GM19438 (cell line): ENCODE measurements around the gene ITGB5.
"Not testable (repeated sequence)": the region's sequence is repeated elsewhere in the genome, so short reads cannot be mapped to it uniquely, and the experiment has no call there.

Experiments used
- ATAC-seq: cut with Tn5 transposase; IDR thresholded peaks from one replicate; pipeline ENCODE4 v1.9.1; 2021; ENCODE audit warnings: low read depth; ENCODE audit not compliant: unreplicated experiment

ITGB5 gene

DNA sequence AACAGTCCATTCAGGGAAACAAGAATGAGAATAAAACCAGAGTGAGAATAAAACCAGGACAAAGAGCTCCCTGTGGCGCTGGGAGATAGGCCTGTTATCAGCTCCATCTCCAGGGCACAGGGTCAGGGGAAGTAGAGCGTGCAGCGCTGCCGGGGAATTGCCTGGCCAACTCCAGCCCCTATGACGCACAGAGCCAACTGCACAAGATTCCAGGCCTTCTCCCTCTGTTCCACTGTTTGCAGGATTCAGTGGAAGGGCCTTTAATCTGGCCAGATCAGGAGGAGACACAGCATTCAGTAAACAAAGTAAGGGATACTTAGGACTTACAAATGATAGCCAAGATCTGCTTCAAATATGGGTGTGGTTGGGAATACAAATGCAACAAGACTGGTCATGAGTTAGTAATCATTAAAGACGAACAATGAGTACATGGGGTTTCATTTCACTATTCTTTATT, 49.4 kb downstream of the ITGB5 start:
- no peak for ATAC-seq

DNA sequence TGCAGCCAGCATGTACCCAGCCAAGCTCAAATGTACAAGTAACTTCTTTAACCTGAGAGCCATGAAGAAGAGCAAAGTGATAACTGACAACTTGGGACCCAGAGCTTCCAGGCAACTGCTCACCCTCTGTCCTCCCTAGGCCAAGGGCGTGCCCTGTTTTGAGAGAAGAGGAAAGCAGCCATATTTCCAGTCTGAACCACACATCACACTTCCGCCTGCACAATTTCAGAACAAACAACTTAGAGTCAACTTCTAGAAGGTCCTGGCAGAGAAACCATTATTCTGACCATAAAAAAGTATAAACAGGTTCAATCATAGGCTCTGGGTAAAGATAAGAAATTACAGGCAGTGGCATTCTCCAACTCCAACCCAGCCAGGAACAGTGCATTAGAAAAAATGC, 50.1 kb downstream of the ITGB5 start:
- no peak for ATAC-seq

DNA sequence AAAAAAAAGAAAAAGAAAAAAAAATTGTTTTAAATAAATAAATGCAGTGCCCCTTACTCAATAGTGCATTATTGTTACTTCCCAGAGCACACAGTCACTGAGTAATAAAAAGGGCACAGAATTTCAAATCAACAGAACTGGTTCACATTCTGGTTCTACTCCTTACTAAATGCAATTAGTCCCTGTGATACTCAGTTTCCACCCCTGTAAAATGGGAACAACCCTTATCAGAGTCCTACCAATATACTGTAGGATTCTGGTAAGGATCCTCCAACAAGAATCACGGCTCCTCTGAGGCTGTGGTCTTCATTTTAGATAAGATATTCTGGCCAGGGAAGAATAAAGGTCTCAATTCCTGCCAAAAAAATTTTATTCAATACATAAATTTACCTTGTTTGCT, 50.7 kb downstream of the ITGB5 start:
- ATAC-seq, result no peak

DNA sequence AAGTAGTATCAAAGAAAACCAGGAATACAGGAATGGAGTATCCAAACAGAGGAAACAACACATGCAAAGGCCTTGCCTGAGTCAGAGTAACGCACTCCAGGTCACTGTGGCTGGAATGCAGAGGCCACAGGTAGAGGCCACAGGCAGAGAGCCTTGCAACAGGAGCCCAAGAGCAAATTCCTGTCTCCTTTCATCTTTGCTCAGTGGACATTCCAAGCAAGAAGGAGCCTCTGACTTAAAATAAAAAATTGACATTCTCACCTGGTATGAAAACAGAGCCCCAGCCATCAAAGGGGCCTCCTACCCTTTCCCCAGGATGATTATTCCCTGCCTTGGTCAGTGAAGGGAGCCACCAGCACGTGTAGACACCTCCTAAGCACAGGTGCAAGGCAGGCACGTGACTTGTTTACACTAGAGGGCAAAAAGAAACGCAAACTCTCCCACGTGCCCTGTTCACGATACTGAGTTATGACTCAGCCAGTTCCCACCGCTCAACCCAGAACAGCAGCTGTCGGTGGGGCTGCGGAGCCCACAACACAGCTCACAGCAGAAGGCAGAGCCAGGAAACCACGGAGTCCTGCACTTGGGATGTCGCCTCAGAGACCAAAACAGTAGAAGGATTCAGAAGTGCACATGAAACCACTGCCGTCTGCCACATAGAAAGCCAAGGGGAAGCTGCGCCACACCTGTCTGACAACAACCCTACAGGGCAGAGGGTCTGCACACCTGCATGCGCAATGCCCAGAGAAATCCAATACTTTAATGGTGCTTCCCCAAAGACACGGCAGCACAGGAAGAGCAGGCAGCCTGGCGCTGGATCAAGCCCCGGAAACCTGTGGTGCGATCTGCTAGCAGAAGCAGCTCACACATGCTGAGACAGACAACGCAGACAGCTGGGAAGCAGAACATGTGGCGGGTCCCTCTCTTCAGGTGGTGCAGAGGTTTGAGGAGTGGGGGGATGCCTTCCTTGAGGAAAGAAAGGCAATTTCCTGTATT, 52.1 kb downstream of the ITGB5 start:
- ATAC-seq, result peak; percentile 93

DNA sequence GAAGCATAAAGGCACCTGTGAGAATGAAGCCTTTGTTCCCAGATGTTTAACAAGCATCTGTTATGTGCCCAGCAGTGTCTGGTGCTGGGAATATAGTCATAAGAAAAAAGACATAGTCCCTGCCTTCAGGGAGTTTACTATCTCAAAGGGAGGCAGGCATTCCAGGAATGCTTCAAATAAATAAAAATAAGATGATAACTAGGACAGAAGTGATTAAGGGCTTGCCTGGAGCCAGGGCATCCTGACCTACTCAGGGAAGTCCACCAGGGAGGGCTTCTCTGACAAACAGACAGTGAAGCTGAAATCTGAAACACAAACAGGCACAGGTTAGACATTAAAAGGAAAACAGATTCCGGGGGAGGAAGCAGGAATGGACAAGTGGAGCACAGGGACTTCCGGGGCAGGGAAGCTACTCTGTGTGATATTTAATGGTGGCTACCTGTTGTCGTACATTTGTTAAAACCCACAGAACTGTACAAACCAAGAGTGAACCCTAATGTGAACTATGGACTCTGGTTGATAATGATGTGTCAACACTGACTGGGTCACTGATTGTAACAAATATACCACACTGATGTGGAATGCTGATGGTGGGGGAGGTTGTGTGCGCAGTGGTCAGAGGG, 53.3 kb downstream of the ITGB5 start:
- ATAC-seq, result no peak

DNA sequence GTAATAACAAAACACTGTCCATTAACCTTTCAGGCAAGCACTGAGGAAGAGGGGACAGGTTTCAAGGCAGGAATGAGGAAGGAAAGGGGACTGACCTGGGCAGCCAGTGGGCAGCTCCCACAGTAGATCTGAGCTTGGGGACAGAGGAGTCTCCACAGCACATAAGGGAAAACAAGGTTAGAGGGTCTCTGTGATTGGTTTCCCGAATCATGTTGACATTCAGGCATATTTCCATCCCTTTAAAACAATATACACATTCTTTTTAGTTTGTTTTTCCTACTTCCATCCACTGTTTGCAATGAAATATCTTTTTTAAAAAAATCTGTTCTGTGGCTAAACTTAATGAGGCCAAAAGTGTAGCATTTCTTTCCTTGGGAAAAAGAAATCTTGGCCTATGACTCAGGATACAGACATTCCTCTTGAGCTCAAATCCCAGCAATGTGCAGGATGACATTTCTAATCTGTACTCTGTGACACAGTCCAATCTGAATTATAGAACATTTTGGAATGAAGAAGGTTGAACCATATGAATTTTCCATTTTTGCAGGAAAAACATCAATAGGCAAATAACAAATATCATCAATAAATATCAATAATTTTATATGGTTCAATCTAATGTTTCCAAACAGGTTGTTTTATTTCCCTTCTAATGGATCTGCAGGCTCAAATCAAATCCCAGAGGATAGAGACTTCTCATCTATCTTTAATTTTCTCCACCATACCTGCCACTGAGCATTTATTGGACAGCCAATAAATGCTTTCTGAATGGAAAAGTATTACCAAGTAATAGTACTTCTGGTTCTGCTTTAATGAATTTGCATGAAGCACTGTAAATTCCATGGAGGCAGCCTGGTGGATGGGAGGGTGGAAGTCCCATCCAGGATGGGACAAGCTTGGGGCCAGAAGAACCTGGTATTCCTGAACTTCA, 54.1 kb downstream of the ITGB5 start:
- no peak for ATAC-seq

DNA sequence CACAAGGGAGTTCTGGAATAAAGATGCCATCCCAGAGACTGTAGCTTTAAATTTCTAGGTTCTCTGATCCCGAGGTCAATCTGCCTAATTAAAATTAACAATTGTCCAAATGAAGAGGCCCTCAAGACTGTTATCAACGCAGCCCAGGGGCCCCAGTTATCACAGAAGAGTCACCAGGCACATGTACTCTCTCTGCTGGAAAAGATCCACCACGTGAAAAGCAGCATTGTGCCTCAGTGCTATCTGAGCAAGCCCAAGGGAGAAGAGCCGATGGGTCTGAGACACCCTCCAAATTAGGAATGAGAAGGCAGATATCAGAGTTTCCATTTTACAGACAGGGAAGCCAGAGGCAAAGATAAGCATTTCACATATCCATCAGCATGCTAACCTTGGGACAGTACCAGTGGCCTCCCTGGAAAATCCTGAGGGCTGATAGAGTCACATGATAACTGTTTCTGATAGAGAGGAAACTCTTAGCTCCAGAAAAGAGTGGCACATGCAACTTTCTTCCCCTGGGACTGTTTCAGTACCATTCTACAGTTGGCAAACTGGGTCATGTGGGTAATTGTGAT, 55.5 kb downstream of the ITGB5 start:
- ATAC-seq, result no peak

DNA sequence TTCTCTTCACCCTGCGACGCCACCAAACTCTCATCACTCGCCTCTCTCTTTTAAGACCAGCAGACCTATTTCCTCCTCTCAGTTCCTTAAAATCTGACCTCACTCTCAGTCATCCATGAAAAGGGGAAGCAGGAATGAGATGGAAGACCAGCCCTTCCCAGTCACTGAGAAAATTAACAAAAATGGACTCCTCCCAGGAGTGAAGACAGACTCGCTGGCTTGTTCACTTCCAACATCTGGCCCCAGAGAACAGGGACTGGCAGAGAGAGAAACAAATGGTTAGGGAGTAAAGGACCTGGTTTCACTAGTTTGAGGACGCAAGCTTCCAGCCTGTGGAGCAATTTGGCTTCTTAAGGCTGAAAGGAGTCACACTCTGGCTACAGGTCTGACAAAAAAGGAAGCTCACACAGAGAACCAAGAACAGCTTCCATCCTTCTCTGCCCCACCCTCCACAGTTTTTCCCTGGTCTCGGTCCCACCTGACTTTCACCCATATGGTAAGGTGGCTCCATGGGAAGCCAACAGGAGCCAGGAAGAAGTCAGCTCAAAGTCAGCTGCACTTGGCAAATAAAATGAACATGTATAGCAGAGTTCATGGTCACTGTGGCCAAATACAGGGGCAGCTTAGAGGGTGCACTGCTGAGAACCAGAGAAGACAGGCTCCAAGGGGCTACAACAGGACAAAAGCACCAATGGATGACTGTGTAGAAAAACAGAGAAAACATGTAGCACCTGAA, 57.2 kb downstream of the ITGB5 start:
- ATAC-seq, result no peak

DNA sequence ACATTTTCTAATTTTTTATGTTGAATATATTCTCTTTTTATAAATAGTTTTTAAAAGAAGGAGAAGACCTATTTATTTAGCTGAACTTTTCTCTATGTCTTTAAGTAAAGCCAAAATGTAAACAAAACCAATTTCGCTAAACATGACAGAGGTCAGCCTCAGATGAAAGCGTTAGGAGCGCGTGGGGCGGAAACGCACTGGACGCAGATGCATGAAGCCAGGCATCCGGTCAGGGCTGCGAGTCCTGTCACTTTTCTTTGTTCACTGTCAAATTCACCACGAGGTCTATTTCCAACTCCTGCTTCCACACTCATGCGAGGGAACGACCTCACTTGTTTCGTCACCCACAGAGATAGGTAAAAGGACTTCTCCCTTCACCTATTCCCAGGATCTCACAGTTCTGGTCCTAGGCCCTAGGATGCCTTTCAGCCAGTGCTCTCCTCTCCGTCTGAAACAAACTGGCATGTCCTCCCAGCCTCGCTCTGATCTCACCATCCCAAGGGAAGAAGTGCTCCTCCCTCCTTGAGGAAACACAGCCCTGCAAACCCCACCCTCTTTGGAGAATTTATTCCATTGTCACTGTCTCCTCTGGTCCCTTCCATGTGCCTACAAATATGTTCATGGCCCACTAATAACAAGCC, 57.9 kb downstream of the ITGB5 start:
- ATAC-seq, result no peak

DNA sequence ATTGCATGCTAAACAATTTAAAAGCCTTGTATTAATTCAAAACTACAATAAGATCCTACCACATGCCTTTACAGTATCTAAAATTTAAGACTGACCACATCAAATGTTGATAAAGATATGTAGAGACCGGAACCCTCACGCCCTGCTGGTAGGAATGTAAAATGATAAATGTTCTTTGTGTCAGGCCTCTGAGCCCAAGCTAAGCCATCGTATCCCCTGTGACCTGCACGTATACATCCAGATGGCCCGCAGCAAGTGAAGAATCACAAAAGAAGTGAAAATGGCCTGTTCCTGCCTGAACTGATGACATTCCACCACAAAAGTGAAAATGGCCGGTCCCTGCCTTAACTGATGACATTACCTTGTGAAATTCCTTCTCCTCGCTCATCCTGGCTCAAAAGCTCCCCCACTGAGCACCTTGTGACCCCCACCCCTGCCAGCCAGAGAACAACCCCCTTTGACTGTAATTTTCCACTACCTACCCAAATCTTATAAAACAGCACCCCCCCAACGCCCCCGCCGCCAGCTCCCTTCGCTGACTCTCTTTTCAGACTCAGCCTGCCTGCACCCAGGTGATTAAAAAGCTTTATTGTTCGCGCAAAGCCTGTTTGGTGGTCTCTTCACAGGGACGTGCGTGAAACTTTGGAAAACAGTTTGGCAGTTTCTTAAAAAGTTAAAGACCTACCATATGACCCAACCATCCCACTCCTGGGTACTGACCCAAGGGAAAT, 59.5 kb downstream of the ITGB5 start:
- not testable (repeated sequence) for ATAC-seq

DNA sequence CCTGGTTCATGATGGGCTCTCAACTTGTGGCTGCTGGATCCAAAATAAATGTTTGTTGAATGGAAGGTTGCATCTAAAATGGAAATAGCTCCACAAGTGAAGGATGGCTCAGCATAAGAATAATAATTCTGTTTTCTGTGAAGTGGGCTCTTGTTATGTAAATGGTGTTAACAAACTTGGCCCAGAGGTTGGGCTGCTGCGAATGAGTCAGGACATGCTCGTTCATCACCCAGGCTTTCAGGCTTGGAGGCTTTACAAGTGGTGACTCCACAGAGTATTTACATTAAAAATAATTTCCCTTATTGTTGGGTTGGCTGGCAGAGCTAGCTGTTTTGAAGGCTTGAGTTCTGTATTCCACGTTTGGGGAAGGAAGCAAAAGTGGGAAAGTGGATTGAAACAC, 60.5 kb downstream of the ITGB5 start:
- no peak for ATAC-seq

DNA sequence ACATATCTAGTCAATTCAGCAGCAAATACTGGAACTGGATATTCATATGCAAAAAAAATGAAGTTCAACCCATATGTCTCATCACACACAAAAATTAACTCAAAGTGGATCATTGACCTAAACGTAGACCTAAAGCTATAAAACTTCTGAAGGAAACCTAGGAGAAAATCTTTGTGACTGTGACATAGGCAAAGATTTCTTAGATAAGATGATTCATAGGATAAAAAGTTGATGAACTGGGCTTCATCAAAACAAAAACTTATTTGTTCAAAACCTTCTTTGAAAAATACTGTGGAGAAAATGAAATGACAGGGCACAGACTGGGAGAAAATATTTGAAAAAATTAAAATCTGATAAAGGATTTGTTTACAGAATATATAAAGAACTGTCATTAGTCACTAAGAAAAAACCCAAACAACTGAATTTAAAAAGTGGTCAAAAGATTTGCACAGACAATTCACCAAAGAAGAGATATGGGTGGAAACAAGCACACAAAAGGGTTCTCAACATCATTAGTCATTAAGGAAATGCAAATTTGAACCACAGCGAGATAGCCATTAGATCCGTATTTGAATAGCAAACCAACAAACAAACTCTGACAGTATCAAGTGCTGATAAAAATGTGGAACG, 62.8 kb downstream of the ITGB5 start:
- ATAC-seq, result no peak

DNA sequence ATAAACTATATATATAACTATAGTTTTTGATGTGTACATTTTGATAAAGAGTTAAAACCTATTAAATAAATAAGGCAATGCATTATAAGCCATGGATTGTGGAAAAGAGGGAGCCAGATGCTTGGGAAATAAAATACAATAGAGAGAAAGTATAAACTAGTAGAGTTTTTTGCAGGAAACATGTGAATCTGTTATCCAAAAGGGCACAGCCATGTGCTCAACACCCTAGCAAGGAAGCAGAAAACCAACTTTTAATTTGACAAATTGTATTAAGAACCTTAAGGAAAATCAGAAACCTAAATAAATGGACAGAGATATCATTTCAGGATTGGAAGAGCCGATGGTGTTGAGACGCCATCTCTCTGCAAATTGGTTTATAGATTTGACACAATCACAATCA, 63.5 kb downstream of the ITGB5 start:
- no peak for ATAC-seq

DNA sequence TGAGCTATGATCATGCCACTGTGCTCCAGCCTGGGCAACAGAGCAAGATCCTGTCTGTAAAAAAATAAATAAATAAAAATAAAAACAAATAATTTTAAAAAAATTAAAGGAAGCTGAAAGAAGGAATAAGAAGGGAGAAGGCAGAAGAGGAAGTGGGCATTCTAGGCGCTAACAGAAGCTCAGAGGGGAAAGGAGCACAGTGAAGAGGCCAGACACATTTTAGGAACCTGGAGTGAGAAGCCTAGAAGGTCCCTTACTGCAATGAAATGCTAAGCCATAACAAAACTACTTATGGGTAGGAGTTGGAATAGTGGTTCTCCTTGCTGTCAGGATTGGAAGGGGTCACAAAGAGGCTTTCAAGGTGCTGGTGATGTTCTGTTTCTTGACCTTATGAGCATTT, 64.0 kb downstream of the ITGB5 start:
- ATAC-seq, result no peak

DNA sequence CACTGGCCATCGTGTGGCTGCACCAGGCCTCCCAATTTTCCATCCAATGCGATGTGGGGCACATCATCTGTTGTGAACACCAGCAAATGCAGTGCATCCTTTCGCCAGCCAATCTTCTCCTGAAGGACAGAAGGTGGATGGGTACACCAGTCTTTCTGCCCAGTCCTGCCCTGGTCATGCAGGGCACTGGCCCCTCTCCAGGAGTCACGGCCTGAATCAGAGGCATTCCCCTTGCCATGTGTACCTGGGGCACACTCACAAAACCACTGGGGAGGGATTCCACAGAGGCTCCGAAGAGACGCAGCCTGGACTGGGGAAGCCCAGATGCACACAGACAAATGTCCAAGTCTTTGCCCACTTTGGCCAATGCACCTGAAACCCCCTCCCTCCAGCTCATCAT, 65.8 kb downstream of the ITGB5 start:
- no peak for ATAC-seq

DNA sequence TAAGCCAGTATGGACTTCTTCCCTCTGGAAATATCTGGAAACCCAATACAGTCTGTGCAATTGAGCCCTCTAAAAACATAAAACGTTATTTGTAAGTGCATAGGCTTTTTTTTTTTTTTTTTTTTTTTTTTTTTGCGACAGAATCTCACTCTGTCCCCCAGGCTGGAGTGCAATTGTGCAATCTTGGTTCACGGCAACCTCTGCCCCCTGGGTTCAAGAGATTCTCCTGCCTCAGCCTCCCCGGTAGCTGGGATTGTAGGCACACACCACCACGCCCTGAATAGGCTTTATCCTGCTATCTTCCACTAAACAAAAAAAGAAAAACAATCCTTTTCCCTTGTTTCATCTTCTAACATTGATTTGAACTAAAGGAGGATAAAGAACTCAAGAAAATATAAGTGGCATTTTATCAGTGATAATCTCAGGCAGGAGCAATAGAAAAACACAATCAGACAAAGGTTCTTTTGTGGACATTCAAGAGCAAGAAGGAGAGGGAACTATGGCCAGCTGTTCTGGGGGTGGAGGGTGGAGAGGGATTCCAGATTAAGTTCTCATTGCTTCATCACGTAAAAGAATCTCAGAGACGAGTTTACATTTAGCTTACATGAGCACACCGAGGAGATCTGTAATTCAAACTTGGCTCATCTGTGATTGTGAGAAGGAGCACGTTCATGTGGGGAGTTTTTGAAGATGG, 68.6 kb downstream of the ITGB5 start:
- ATAC-seq, result no peak

DNA sequence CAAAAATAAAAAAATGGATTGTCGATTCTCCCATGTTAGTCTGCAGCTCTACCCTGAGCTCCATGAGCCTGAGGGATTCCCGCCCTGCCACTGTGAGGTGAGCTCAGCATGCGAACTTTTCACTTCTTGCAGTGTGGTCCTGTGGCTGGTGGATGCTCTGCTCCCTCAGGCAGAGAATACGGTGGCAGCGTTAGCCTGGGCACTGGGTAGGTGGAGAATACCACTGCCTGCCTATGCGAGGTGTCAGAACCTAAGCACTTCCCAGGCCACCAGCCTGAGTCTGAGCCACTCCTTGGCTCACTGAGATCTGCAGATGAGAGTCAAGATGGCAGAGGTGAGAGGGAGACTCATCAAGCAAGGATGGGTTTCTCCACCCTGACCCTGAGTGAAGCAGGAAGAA, 70.1 kb downstream of the ITGB5 start:
- ATAC-seq, result no peak

DNA sequence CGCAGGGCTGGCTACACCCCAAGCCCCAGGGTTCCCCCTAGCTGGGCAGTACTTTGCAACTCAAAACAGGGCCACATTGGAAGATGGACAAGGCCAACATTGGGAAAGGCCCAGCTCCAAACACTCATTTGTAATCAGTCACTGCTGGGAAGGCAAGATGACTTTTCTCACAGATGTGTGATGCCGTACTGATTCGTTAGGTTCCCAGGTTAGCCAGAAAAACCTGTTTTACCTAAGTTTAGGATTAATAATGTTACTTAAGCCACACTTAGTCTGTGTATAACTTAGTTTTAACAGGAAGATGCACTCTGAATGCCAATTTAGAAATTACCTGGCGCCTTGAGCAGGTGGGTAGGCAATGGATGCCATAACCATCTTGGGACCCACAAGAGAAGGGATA, 71.0 kb downstream of the ITGB5 start:
- ATAC-seq, result no peak
